ENCODE results near the gene DUSP15.

The DUSP15 gene

GRCh38 chr20:31875671-31876070, 5.3 kb upstream of the DUSP15 start:
- no peak overlapping the region for H3K4me3 ChIP-seq (ENCODE audit: low read depth, low read length)
- H2AFZ ChIP-seq (ENCODE audit: insufficient read depth, low read length, poor library complexity): no peak overlapping the region
- H3K27ac ChIP-seq (ENCODE audit: low read depth, low read length): no peak overlapping the region
- no peak overlapping the region for H3K18ac ChIP-seq (ENCODE audit: low read length)
- no peaks in the 10 kb centered on the region for H3K79me2 ChIP-seq (ENCODE audit: control insufficient read depth, insufficient read depth, low read length, poor library complexity)
- H3K4me2 ChIP-seq (ENCODE audit: low read length): no peak overlapping the region
- H2BK120ac ChIP-seq (ENCODE audit: insufficient read depth, low read length, poor library complexity): no peak overlapping the region
- H3K79me1 ChIP-seq (ENCODE audit: low read length): peaks cover 6% of the 10 kb centered on the region
- H3K4ac ChIP-seq (ENCODE audit: low read depth, low read length): no peak overlapping the region
- H3K23ac ChIP-seq (ENCODE audit: low read length): no peak overlapping the region
- no CpG with 5 or more reads among the region's 2 CpGs for WGBS (ENCODE audit: extremely low coverage, insufficient coverage, insufficient read length)
- no peak for DNase-seq
- no peak overlapping the region for H2BK12ac ChIP-seq (ENCODE audit: low read length)
- no peak overlapping the region for H2BK5ac ChIP-seq (ENCODE audit: low read depth, low read length, poor library complexity)
- H3K36me3 ChIP-seq (ENCODE audit: control insufficient read depth in 1 of 2, insufficient read depth in 2 of 2, low read length in 2 of 2): no peaks in the 10 kb centered on the region
- no peak overlapping the region for H3K14ac ChIP-seq (ENCODE audit: low read length)
- no peak overlapping the region for H4K91ac ChIP-seq (ENCODE audit: low read depth, low read length)
- H3K9me3 ChIP-seq (ENCODE audit: insufficient read depth, low read depth, low read length): no peaks in the 10 kb centered on the region
- H3K4me1 ChIP-seq (ENCODE audit: control insufficient read depth in 1 of 2, insufficient read depth in 2 of 2, low read length in 2 of 2): peaks cover 0 to 4% of the 10 kb centered on the region in 2 experiments
- no peak overlapping the region for H2AK5ac ChIP-seq (ENCODE audit: low read length)
- no peak overlapping the region for H3K9ac ChIP-seq (ENCODE audit: low read length)
- no peak overlapping the region for H4K8ac ChIP-seq (ENCODE audit: low read depth, low read length)
- peaks cover 15% of the 10 kb centered on the region for H3K27me3 ChIP-seq (ENCODE audit: insufficient read depth, low read length)
- H4K12ac ChIP-seq (ENCODE audit: low read depth, low read length): no peak overlapping the region

- Histone ChIP-seq H3K79me1 (ENCODE audit: low read length) (no peaks in the 10 kb centered on the region), H2BK5ac (ENCODE audit: low read depth, low read length, poor library complexity) (no peak overlapping the region), H2AK5ac (ENCODE audit: low read length) (no peak overlapping the region), H3K14ac (ENCODE audit: low read length) (no peak overlapping the region), H3K27me3 (ENCODE audit: insufficient read depth, low read length) (peaks cover 36% of the 10 kb centered on the region), H4K91ac (ENCODE audit: low read depth, low read length) (no peak overlapping the region), H3K18ac (ENCODE audit: low read length) (no peak overlapping the region), H4K8ac (ENCODE audit: low read depth, low read length) (no peak overlapping the region), H4K12ac (ENCODE audit: low read depth, low read length) (no peak overlapping the region), H3K9ac (ENCODE audit: low read length) (no peak overlapping the region), H3K36me3 (ENCODE audit: control insufficient read depth in 1 of 2, insufficient read depth in 2 of 2, low read length in 2 of 2) (no peaks in the 10 kb centered on the region), H2AFZ (ENCODE audit: insufficient read depth, low read length, poor library complexity) (no peak overlapping the region), H3K9me3 (ENCODE audit: insufficient read depth, low read depth, low read length) (no peaks in the 10 kb centered on the region), H3K4me1 (ENCODE audit: control insufficient read depth in 1 of 2, insufficient read depth in 2 of 2, low read length in 2 of 2) (peaks cover 5 to 7% of the 10 kb centered on the region in 2 experiments), H2BK120ac (ENCODE audit: insufficient read depth, low read length, poor library complexity) (no peak overlapping the region), H3K4me2 (ENCODE audit: low read length) (no peak overlapping the region), H2BK12ac (ENCODE audit: low read length) (no peak overlapping the region), H3K4ac (ENCODE audit: low read depth, low read length) (no peak overlapping the region), H3K4me3 (ENCODE audit: low read depth, low read length) (no peak overlapping the region), H3K23ac (ENCODE audit: low read length) (no peak overlapping the region), H3K27ac (ENCODE audit: low read depth, low read length) (no peak overlapping the region), H3K79me2 (ENCODE audit: control insufficient read depth, insufficient read depth, low read length, poor library complexity) (no peaks in the 10 kb centered on the region)
- DNase-seq: no peak
- no CpG with 5 or more reads among the region's 6 CpGs for whole genome bisulfite sequencing (ENCODE audit: extremely low coverage, insufficient coverage, insufficient read length)
Measured at GRCh38 chr20:31872406-31872805, 2.1 kb upstream of the DUSP15 start.

GRCh38 chr20:31871618-31871954, 1.3 kb upstream of the DUSP15 start:
- H3K79me2 ChIP-seq (ENCODE audit: control insufficient read depth, insufficient read depth, low read length, poor library complexity): no peaks in the 10 kb centered on the region
- H2AFZ ChIP-seq (ENCODE audit: insufficient read depth, low read length, poor library complexity): no peak overlapping the region
- H3K4ac ChIP-seq (ENCODE audit: low read depth, low read length): no peak overlapping the region
- no CpG with 5 or more reads among the region's 1 CpG for WGBS (ENCODE audit: extremely low coverage, insufficient coverage, insufficient read length)
- no peak overlapping the region for H3K4me3 ChIP-seq (ENCODE audit: low read depth, low read length)
- H3K27me3 ChIP-seq (ENCODE audit: insufficient read depth, low read length): peaks cover 36% of the 10 kb centered on the region
- H2BK12ac ChIP-seq (ENCODE audit: low read length): no peak overlapping the region
- H3K9ac ChIP-seq (ENCODE audit: low read length): no peak overlapping the region
- H2AK5ac ChIP-seq (ENCODE audit: low read length): no peak overlapping the region
- H3K27ac ChIP-seq (ENCODE audit: low read depth, low read length): no peak overlapping the region
- no peak overlapping the region for H3K18ac ChIP-seq (ENCODE audit: low read length)
- no peak overlapping the region for H3K14ac ChIP-seq (ENCODE audit: low read length)
- no peak overlapping the region for H3K4me2 ChIP-seq (ENCODE audit: low read length)
- no peaks in the 10 kb centered on the region for H3K79me1 ChIP-seq (ENCODE audit: low read length)
- H3K36me3 ChIP-seq (ENCODE audit: control insufficient read depth in 1 of 2, insufficient read depth in 2 of 2, low read length in 2 of 2): no peaks in the 10 kb centered on the region
- no peak overlapping the region for H4K8ac ChIP-seq (ENCODE audit: low read depth, low read length)
- no peak overlapping the region for H4K91ac ChIP-seq (ENCODE audit: low read depth, low read length)
- DNase-seq: no peak
- H2BK120ac ChIP-seq (ENCODE audit: insufficient read depth, low read length, poor library complexity): no peak overlapping the region
- H4K12ac ChIP-seq (ENCODE audit: low read depth, low read length): no peak overlapping the region
- no peaks in the 10 kb centered on the region for H3K9me3 ChIP-seq (ENCODE audit: insufficient read depth, low read depth, low read length)
- peaks cover 5 to 7% of the 10 kb centered on the region in 2 experiments for H3K4me1 ChIP-seq (ENCODE audit: control insufficient read depth in 1 of 2, insufficient read depth in 2 of 2, low read length in 2 of 2)
- no peak overlapping the region for H3K23ac ChIP-seq (ENCODE audit: low read length)
- no peak overlapping the region for H2BK5ac ChIP-seq (ENCODE audit: low read depth, low read length, poor library complexity)

GRCh38 chr20:31870726-31871617, 645 bp upstream of the DUSP15 start:
- H3K27ac ChIP-seq (ENCODE audit: low read depth, low read length): no peak overlapping the region
- no peaks in the 10 kb centered on the region for H3K79me1 ChIP-seq (ENCODE audit: low read length)
- H3K4me3 ChIP-seq (ENCODE audit: low read depth, low read length): peak overlapping the region; percentile 71
- H3K36me3 ChIP-seq (ENCODE audit: control insufficient read depth in 1 of 2, insufficient read depth in 2 of 2, low read length in 2 of 2): no peaks in the 10 kb centered on the region
- DNase-seq: no peak
- H3K9me3 ChIP-seq (ENCODE audit: insufficient read depth, low read depth, low read length): no peaks in the 10 kb centered on the region
- H3K27me3 ChIP-seq (ENCODE audit: insufficient read depth, low read length): peaks cover 36% of the 10 kb centered on the region
- H3K14ac ChIP-seq (ENCODE audit: low read length): no peak overlapping the region
- H3K4me1 ChIP-seq (ENCODE audit: control insufficient read depth in 1 of 2, insufficient read depth in 2 of 2, low read length in 2 of 2): peaks cover 5 to 7% of the 10 kb centered on the region in 2 experiments
- H3K4me2 ChIP-seq (ENCODE audit: low read length): peak overlapping the region; percentile 95
- H4K91ac ChIP-seq (ENCODE audit: low read depth, low read length): no peak overlapping the region
- 100% methylated on average over 1 of the region's 24 CpGs for WGBS (ENCODE audit: extremely low coverage, insufficient coverage, insufficient read length)
- no peak overlapping the region for H2AK5ac ChIP-seq (ENCODE audit: low read length)
- H3K23ac ChIP-seq (ENCODE audit: low read length): no peak overlapping the region
- H3K79me2 ChIP-seq (ENCODE audit: control insufficient read depth, insufficient read depth, low read length, poor library complexity): no peaks in the 10 kb centered on the region
- H2BK12ac ChIP-seq (ENCODE audit: low read length): no peak overlapping the region
- no peak overlapping the region for H3K9ac ChIP-seq (ENCODE audit: low read length)
- no peak overlapping the region for H2BK5ac ChIP-seq (ENCODE audit: low read depth, low read length, poor library complexity)
- no peak overlapping the region for H4K12ac ChIP-seq (ENCODE audit: low read depth, low read length)
- no peak overlapping the region for H3K4ac ChIP-seq (ENCODE audit: low read depth, low read length)
- no peak overlapping the region for H2BK120ac ChIP-seq (ENCODE audit: insufficient read depth, low read length, poor library complexity)
- H2AFZ ChIP-seq (ENCODE audit: insufficient read depth, low read length, poor library complexity): peak overlapping the region; percentile 84
- H3K18ac ChIP-seq (ENCODE audit: low read length): no peak overlapping the region
- no peak overlapping the region for H4K8ac ChIP-seq (ENCODE audit: low read depth, low read length)

Measured in trophoblast cell (in vitro differentiated cells and primary cell).